ENCODE data around the gene KIAA0930. TPM values are rescaled to one million over a fixed set of nuclear protein-coding genes. Genes with fewer than 3 reads are reported as not detected.

Gene KIAA0930
- total and polyA plus RNA-seq, 2 of the 4 experiments (the other 2 are of a cell fraction) = 25.3 to 34.1 TPM

GRCh38 chr22:45183974-45184373, 56.7 kb downstream of the KIAA0930 start:
- H4K8ac ChIP-seq (ENCODE audit: low read depth in 2 of 2, low read length in 2 of 2) = no peak overlapping the region
- CTCF ChIA-PET = no interaction called here
- H3K23ac ChIP-seq (ENCODE audit: low read depth, low read length) = no peak overlapping the region
- no peak overlapping the region for H3K56ac ChIP-seq (ENCODE audit: extremely low read depth, insufficient read depth, low read length)
- H3K4me1 ChIP-seq (ENCODE audit: control insufficient read depth, insufficient read depth, low read length) = no peaks in the 10 kb centered on the region
- no TSS peak for BruUV-seq (replicated peaks)
- H2AK9ac ChIP-seq (replicated peaks; ENCODE audit: low read depth, low read length, poor library complexity) = no peak overlapping the region
- DNase-seq = no peak
- dilution Hi-C loops (cut with HindIII; ENCODE audit: low sequenced_read_pairs, unreplicated experiment) = no loop called here
- no peak for TF ChIP-seq NFE2L2 (IDR thresholded peaks at IDR 0.05; ENCODE audit: low read depth, low read length)
- no peak for TF ChIP-seq MXI1 (IDR thresholded peaks at IDR 0.05; ENCODE audit: borderline replicate concordance, low read depth, low read length)
- TF ChIP-seq FOS (IDR thresholded peaks at IDR 0.05; ENCODE audit: low read depth, low read length) = no peak
- no peak for TF ChIP-seq MAZ (IDR thresholded peaks at IDR 0.05; ENCODE audit: borderline replicate concordance, low read depth, low read length)
- no peak for TF ChIP-seq ELK1 (IDR thresholded peaks at IDR 0.05; ENCODE audit: borderline replicate concordance, low read depth, low read length)
- no peak for TF ChIP-seq BHLHE40 (IDR thresholded peaks at IDR 0.05; ENCODE audit: low read depth, low read length)
- TF ChIP-seq CHD1 (IDR thresholded peaks at IDR 0.05; ENCODE audit: low read depth, low read length) = no peak
- no peak for TF ChIP-seq SMC3 (IDR thresholded peaks at IDR 0.05; ENCODE audit: low read depth, low read length)
- TF ChIP-seq MAFK (IDR thresholded peaks at IDR 0.05; ENCODE audit: low read depth, low read length) = no peak
- TF ChIP-seq CTCF (conservative IDR thresholded peaks at IDR 0.05; ENCODE audit: low read depth, low read length) = no peak
- TF ChIP-seq RFX5 (IDR thresholded peaks at IDR 0.05; ENCODE audit: low read depth, low read length) = no peak
- no peak for TF ChIP-seq RAD21 (IDR thresholded peaks at IDR 0.05; ENCODE audit: low read length)
- no peak for TF ChIP-seq USF2 (IDR thresholded peaks at IDR 0.05; ENCODE audit: low read depth, low read length)
- no peak for TF ChIP-seq CEBPB (IDR thresholded peaks at IDR 0.05; ENCODE audit: low read depth, low read length)
- TF ChIP-seq RCOR1 (IDR thresholded peaks at IDR 0.05; ENCODE audit: insufficient replicate concordance, low read length) = no peak
- H4K91ac ChIP-seq (ENCODE audit: insufficient read depth, low read depth, low read length) = no peak overlapping the region
- no peak overlapping the region for H3K4me3 ChIP-seq (ENCODE audit: insufficient read depth, low read depth, low read length)
- H3K79me1 ChIP-seq (ENCODE audit: low read depth in 1 of 2, low read length in 2 of 2) = peaks cover 24 to 55% of the 10 kb centered on the region in 2 experiments
- intact Hi-C loops (cut with micrococcal nuclease) = no loop called here
- H2BK5ac ChIP-seq (ENCODE audit: low read depth, low read length, poor library complexity, severe bottlenecking) = no peak overlapping the region
- H4K5ac ChIP-seq (ENCODE audit: low read depth, low read length) = no peak overlapping the region
- no peak overlapping the region for H3K4me2 ChIP-seq (ENCODE audit: low read depth, low read length)
- no peaks in the 10 kb centered on the region for H3K9me3 ChIP-seq (ENCODE audit: control insufficient read depth, insufficient read depth, low read length)
- no peak for ATAC-seq (ENCODE audit: low read depth)
- H3K14ac ChIP-seq (replicated peaks; ENCODE audit: low read depth, low read length) = no peak overlapping the region
- H2BK120ac ChIP-seq (ENCODE audit: low read depth, low read length) = no peak overlapping the region
- 94% methylated on average over 8 of the region's 13 CpGs; no CpG with 5 or more reads in 1 of the 2 experiments for WGBS, 2 experiments (ENCODE audit: extremely low coverage in 2 of 2, insufficient read length in 1 of 2)
- no peak overlapping the region for H3K27ac ChIP-seq (ENCODE audit: insufficient read depth, low read length)
- H3K4ac ChIP-seq (ENCODE audit: low read depth, low read length) = no peak overlapping the region
- peaks cover 44% of the 10 kb centered on the region for H3K36me3 ChIP-seq (ENCODE audit: control insufficient read depth, insufficient read depth, low read length)
- H3K18ac ChIP-seq (ENCODE audit: low read depth, low read length) = no peak overlapping the region
- POLR2A ChIA-PET (ENCODE audit: unreplicated experiment) = no interaction called here
- H2AK5ac ChIP-seq (ENCODE audit: low read depth, low read length) = no peak overlapping the region
- H2BK20ac ChIP-seq (ENCODE audit: low read depth, low read length) = no peak overlapping the region
- in situ Hi-C loops (cut with MboI; ENCODE audit: low sequenced_read_pairs) = no loop called here
- H3K9ac ChIP-seq (ENCODE audit: low read depth, low read length) = no peak overlapping the region
- peaks cover 32% of the 10 kb centered on the region for H4K20me1 ChIP-seq (ENCODE audit: insufficient read depth, low read length)
- no peaks in the 10 kb centered on the region for H3K27me3 ChIP-seq (ENCODE audit: control insufficient read depth, insufficient read depth, low read length)
- no peak overlapping the region for H2AFZ ChIP-seq (replicated peaks; ENCODE audit: low read length, poor library complexity)
- H2BK15ac ChIP-seq (ENCODE audit: low read depth, low read length) = no peak overlapping the region
- no peaks in the 10 kb centered on the region for H3K9me1 ChIP-seq (ENCODE audit: insufficient read depth, low read length)
